IPS DF 19.7 (cell line): ENCODE results near the gene ANXA9.

Source experiments
- DNase-seq: peaks from one replicate; pipeline ENCODE4 v3.0.0-alpha.2; 2013; ENCODE audit warnings: low read depth, low spot score

Gene ANXA9, protein sequence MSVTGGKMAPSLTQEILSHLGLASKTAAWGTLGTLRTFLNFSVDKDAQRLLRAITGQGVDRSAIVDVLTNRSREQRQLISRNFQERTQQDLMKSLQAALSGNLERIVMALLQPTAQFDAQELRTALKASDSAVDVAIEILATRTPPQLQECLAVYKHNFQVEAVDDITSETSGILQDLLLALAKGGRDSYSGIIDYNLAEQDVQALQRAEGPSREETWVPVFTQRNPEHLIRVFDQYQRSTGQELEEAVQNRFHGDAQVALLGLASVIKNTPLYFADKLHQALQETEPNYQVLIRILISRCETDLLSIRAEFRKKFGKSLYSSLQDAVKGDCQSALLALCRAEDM

DNA sequence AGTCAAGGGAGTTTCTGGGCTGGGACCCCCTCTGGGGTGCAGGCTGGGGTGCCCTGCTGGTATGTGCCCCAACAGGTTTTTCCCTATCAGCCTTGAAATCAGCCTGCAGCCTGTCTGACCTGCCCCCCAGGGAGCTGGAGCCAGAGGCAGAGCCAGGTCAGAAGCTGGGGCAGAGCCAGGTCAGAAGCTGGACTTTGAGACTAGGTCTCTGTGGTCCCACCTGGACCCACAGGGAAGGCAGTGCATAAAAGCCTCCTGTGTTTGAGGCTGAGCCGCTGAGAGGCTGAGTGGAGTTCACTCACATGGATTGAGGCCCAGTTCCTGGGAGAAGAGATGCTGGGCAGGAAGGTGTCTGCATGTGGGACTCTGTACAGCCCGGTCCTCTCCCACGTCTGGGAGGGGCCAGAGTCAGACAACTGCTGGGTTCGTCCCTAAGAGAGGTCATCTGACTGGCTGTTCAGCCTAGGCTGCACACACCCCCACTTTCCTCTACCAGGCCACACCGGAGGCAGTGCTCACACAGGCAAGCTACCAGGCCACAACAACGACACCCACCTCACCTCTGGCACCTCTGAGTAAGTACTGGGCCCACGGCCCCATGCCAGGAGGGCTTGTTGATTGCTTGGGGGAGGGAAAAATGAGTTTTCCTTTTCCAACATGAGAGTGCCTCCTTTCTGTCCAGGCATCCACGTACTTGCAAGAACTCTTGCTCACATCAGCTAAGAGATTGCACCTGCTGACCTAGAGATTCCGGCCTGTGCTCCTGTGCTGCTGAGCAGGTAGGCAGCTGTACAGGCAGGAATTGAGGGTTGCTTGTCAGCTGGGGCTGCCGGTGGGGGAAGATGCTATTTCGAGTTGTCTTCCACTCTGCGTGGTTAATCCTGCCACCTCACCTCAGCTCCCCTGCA is at the start of gene ANXA9:
TSS of gene ANXA9 (plus strand) at position 488 of the 908 bp plus-strand sequence. CDS start 814 bp downstream, outside the sequence.
- no peak for DNase-seq

DNA sequence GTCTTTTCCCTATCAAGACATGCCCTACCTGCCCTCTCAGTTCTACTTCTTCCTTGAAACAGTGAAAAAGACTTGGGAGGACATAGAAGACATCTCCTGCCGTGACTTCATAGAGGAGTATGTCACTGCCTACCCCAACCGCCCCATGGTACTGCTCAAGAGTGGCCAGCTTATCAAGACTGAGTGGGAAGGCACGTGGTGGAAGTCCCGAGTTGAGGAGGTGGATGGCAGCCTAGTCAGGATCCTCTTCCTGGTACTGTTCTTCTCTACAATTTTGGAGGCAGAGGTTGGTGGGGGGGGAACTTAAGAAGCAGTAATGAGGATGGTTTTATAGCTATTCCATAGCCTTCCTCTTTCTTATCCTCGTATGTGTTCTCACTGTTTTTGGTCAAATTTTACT is 37.2 kb upstream of the ANXA9 start:
- no peak for DNase-seq

DNA sequence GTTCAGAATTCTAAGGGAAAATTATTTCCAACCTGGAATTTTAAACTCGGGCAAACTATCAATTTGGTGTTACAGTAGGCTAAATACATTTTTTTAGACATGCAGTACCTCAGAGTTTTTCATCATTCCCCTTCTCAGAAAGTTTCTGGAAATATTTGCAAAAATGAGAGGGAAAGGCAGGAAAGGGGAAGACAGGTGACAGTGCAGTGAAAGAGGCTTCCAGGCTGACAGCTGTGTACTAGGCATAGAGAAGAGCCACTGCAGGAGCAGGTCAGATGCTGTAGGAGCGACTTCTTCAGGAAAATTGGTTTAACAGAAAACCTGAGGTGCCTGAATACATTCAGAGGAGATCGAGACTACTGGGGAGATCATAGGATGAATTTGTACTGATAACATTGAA is 27.4 kb upstream of the ANXA9 start:
- DNase-seq, result no peak

DNA sequence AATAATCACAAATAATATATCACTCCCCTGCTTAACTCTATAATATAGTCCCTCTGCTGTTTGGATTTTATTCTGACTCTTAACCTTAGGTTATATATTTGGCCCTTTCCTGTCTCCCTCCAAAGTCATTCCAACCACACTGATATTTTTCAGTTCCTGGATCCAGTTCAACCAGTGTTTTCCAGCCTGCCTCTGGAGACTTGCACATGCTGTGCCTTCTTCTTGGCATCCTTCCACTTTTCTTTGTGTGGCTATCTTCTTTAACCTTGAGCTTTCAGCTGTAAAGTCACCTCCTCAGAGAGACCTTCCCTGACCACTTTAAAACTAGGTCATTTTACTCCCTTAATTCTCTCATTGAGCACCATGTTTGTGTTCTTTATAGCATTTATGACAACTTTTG is 26.8 kb upstream of the ANXA9 start:
- DNase-seq, result no peak

DNA sequence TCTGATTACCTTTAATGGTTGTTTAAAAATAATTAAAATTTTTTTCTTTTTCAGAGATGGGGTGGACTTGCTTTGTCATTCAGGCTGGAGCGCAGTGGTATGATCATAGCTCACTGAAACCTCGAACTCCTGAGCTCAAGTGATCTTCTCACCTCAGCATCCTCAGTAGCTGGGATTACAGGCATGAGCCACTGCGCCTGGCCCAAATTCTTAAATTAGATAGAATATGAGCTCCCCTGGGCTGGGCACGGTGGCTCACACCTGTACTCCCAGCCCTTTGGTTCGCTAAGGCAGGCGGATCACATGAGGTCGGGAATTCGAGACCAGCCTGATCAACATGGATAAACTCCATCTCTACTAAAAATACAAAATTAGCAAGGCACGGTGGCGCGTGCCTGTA is 24.4 kb upstream of the ANXA9 start:
- no peak for DNase-seq

DNA sequence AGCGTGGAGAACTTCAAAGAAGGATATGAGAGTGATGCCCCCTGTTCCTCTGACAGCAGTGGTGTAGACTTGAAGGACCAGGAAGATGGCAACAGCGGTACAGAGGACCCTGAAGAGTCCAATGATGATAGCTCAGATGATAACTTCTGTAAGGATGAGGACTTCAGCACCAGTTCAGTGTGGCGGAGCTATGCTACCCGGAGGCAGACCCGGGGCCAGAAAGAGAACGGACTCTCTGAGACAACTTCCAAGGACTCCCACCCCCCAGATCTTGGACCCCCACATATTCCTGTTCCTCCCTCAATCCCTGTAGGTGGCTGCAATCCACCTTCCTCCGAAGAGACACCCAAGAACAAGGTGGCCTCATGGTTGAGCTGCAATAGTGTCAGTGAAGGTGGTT is 21.4 kb upstream of the ANXA9 start:
- no peak for DNase-seq

DNA sequence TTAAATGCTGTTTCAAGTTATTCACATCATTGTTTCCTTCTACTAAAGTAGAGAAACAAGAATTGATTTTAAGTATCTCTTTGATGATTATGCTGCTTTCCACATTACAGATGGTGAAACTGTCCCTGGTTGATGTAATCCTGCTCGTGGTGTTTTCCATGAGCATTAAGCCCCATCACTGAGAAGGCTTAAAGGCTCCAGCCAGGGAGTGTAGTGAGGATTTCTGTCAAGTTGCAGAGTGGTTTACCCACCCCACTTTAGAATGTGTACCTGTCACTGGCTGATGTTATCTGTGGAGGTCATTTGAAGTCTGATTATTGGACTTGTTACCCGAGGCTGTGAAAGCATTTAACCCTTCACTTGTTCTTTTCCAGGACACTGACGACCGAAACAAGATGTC is 20.3 kb upstream of the ANXA9 start:
- DNase-seq, result no peak

DNA sequence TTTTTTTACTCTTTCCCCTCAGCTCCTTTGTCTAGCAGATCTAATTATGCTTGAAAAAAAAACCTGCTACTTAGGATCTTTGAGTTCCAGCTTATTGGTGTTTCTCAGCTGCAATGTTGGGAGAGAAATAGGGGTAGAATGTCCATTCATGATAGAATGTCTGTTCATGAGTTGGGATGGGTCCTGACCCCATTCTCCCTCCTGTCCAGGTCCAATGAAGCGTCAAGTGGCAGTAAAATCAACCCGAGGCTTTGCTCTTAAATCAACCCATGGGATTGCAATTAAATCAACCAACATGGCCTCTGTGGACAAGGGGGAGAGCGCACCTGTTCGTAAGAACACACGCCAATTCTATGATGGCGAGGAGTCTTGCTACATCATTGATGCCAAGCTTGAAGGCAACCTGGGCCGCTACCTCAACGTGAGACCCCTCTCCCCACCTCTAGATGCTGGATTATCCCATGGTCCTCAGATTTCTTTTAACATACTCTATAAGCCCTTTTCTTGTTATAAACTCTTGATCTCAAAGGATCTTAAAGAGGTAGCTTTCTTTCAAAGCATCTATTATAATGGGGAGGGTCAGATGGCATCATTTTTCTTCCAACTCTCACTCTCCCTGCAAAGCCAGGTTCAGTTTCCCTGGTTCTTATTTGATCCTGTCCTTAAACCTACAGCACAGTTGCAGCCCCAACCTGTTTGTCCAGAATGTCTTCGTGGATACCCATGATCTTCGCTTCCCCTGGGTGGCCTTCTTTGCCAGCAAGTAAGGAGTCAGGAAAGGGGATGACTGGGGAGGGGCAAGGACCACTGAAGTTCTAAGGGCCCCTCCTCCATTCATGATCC is 18.6 kb upstream of the ANXA9 start:
- DNase-seq, result no peak

DNA sequence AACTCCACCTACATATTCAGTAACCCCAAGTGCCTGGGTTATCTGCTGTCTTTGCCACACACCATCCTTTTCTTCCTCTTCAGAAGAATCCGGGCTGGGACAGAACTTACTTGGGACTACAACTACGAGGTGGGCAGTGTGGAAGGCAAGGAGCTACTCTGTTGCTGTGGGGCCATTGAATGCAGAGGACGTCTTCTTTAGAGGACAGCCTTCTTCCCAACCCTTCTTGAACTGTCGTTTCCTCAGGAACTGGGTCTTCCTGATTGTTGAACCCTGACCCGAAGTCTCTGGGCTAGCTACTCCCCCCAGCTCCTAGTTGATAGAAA is 18.0 kb upstream of the ANXA9 start:
- DNase-seq, result no peak

DNA sequence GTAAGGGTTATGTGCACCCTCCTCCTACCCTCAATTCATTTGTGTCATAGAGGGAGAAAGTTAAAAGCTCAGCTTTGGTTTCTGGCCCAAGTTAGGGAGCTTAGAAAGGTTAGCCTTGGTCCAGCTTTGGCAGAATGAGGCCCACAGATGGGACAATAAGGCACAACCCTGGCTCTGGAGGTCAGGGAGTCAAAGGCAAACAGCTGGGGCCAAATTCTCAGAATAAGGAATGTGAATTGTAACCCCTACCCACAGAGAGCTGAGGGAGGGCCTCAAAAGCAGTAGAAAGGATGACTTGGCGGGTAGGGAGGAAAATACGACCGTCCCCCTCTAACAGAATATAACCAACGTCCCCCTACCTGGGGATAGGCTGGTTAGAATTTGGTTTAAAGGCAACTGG is 16.5 kb upstream of the ANXA9 start:
- DNase-seq, result no peak

DNA sequence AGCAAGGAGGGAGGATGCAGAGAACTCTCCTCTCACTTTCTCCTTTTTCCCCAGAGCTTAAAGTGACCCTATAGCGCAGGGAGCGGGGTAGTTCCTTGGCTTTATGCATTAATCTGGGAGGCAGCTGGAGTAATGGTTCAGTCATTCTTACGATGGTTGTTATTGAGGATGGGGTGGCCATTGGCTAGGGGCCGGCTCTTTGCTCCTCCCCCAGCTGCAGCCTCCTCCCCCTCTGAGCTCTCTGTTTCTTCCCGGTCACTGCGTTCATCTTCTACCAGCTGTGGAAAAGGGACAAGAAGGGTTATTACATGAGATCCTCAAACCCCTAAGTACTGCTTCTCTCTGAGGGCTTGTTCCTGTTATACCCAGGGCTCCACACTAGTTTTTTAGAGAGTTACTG is 16.1 kb upstream of the ANXA9 start:
- DNase-seq, result no peak

DNA sequence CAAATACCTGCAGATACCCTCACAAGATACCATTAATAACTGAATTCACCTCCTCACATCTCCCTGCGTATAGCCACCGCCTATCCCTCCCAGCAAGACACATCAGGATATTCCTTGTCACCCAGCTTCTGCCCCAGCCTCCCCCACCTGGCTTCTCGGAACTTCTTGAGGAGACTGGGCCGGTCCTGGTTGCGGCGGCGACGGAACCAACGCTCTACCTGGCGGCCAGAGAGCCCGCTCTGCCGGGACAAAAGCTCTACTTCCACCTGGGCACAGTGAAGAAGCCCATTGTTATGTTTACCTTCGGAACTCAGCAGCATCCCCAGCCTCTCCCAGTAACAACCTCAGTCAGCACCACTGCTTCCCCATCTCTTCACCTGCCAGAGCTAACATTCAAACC is 14.2 kb upstream of the ANXA9 start:
- no peak for DNase-seq

DNA sequence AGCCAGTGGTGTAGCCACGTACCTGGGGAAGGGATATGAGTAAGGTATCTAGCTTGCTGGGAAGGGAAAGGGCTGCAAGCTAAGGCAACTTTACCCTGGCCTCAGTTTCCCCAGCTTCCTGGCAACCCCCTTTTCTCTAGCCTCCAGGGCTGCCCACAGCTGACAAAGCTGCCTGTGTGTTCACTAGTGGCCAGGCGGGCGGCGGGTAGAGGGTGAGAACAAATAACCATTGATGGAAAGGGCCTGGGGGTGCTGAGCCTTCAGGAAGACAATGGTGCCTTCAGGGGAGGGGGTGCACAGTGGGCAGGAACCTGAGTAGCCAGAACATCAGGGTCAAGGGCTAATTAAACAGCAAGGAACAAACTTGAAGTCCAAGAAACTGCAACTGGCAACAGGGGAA is 13.6 kb upstream of the ANXA9 start:
- no peak for DNase-seq

DNA sequence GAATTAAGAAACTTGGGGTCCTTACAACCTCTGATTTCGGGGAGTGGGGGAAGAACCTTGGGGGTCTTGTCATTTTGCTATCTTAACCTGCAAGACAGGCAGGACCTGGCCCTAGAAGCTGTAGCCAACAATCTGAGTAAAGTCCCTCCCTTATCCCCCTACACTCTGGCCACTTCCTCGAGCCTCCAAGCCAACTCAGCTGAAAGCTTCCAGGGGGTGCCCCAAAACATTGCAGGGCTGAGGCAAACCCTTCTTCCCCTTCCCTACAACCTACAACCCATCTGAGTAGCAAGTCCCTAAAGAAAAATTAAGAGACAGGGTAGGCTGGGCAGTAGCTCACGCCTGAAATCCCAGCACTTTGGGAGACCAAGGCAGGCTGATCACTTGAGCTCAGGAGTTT is 12.5 kb upstream of the ANXA9 start:
- DNase-seq, result no peak

DNA sequence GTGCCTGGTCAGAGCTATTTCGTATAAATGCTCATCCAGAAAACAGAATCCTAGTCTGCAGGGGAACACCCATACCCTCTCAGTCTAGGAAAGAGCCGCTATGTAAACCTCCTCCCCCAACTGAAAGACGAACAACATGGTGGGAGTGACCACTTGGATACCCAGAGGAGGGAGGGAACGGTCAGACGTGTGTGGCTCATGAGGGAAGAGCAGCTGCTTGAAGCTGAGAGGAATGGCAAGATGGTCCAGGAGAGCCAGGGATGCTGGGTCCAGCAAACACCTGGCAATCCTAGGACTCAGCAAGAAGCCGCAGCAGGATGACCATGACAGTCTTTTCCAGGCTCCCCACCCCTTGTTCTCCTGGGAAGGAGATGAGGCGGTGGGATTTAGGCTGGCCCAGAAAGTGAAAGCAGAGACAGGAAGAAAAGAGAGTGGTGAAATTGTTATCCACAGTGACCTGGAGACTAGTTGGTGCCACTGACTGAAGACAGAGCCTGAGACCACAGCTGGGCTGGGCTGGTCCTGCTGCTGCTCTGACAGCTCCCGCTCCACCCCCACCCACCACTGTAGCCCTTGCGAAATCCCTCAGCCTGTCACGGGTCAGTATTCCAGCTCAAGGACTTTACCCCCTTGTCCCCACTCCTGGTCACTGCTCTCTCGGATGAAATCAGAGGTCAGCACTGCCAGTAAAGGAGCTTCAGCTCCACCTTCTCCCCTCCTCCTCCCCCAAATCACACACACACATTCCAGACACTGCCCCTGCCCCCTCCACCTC is 11.1 kb upstream of the ANXA9 start:
- no peak for DNase-seq

DNA sequence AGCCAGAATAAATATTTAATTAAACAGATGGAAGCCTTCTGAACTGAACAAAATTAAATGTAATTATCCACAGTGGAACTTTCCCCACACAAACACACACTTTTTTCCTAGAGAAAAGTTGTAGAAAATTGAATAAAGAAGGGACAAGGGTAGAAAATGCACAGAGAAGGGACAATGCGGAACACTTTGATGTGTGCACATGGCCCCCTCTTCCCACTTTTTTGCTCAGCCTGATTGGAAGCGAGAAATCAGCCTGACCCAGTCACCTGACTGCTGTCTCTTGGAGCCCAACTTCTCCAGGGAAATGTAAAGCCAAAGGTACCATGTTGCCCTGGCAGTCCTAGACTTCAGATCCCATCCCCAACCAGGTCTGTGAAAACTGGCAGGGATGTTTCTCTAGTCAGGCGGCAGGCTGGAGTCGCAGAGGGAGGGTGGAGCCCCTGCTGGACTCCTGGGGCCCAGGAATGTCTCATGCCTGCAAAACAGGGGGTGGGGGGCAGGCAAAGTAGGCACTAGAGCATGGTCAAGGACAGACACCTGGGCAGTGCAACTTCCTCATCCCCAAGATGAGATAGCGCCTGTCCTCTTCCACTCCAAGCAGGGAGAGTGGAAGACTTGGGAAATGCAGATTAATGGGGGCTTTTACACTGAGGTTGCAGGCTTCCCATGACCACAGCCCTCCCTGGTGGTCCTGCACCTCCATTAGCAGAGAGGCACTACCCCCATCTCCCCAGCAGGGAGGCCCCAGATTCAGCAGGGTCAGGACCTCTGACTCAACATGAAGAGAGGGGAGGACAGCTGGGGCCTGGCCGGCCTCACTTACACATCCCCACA is 10.3 kb upstream of the ANXA9 start:
- no peak for DNase-seq

DNA sequence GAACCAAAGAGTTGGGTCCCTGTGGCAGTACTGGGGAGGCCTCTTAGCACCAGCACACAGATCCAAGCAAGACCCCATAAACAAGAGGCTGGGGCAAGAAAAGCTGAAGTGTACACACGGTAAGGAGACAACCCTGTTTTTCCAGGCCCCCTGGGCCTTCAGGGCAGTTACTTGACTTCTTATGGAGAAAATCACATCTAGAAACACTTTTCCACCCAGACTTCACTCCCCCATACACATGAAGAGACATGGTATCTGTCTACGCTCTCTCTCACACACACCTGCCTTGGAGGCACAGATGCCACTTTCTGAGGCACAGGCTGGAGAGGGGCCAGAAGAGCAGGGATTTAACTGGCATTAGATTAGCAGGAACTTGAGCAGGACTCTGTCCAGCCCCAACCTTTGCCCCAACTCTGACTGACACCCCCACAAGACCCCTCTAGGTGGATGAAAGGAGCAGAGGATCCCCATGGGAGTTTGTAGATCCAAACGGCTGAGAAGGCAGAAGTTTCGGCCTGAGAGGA is 9.6 kb upstream of the ANXA9 start:
- DNase-seq, result no peak

DNA sequence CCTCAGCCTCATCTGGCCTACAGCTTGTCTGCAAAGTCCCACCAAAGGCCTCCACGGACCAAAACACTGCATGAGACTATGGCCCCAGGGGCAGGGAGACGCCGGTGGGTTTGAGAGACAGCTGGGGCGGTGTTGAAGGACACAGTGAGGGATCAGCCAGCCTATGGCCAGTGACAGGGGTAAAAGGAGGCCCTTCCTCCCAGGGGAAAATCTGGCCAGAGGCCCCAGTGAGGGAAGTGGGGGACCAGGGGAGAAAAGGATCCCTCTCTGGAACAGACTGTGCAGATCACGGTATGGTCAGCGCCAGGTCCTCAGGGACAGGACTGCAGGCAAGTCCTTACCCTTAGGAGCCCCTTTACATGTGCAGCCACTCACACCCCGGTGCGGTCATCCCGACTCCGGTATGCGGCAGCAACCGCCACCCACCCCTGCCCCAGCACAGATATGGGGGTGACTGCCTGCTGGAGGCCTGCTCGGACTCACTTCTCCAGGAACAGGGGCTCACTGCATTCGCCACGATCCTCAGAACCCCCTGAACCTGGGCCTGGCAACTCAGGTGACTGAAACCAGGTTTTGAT is 8.7 kb upstream of the ANXA9 start:
- DNase-seq, result no peak

DNA sequence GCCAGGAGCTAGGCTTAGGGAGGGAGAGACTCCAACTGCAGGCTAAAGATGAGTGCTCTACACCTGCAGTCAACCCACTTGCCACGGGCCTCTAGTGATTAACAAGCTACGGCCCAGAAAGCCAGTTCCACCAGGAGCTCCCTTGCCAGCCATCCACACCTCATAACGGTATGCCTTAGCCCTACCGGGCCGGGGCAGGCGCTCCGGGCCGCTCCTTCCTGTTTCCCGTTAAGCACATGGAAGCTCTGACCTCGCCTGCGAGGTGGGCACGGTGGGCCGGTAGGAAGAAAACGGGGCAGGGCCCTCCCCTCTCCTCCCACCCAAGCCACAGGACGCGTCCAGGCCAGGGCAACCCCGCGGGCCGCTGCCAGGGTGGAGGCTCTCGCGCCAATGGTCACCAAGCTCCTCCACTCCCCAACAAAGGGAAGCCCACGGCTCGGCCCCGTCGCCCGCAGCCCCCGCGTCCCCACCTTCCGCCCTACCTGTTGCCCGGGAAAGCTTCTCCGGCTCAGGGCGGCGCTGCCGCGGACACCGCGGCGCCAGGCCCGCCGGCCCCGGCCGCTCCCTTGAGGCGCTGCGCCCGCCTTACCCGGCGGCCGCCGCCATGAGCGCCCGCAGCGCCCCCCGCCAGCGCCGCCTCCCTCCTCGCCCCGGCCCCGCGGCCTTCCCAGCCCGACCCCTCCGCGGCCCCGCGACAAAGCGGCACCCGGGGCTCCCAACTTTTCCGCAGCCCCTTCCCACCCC is 8.1 kb upstream of the ANXA9 start:
- DNase-seq, result no peak
